SHP77 treated with DMSO at 0.1 percent for 48 hours (cell line): ENCODE results near the gene COQ6.
"Not testable (repeated sequence)": the region's sequence is repeated elsewhere in the genome, so short reads cannot be mapped to it uniquely, and the experiment has no call there.

ENCODE experiments used
- DNase-seq: peaks from one replicate; lab custom pipeline; 2025; lab: John Stamatoyannopoulos, UW

Gene COQ6

GRCh38 chr14:73988065-73988464 lies 38.0 kb downstream of the COQ6 start:
- no peak for DNase-seq

GRCh38 chr14:73988656-73989055 lies 38.6 kb downstream of the COQ6 start:
- not testable (repeated sequence) for DNase-seq

GRCh38 chr14:73991092-73991491 lies 41.0 kb downstream of the COQ6 start:
- DNase-seq = no peak

- not testable (repeated sequence) for DNase-seq
Measured at GRCh38 chr14:73994926-73995325, 44.8 kb downstream of the COQ6 start.

GRCh38 chr14:73995977-73996378 lies 45.9 kb downstream of the COQ6 start:
- no peak for DNase-seq

GRCh38 chr14:73996731-73997107 lies 46.6 kb downstream of the COQ6 start:
- DNase-seq = no peak

- no peak for DNase-seq
Measured at GRCh38 chr14:73997108-73997943, 47.2 kb downstream of the COQ6 start.

- no peak for DNase-seq
Measured at GRCh38 chr14:73997944-73998447, 47.9 kb downstream of the COQ6 start.

- DNase-seq = no peak
Measured at GRCh38 chr14:73998726-73999125, 48.6 kb downstream of the COQ6 start.

GRCh38 chr14:74005664-74006063 lies 55.6 kb downstream of the COQ6 start:
- not testable (repeated sequence) for DNase-seq

GRCh38 chr14:74008843-74009499 lies 58.9 kb downstream of the COQ6 start:
- no peak for DNase-seq
